NCI-H345 treated with DMSO at 0.1 percent for 48 hours (cell line): ENCODE data around the gene CNFN.

Experiments
- DNase-seq: peaks from one replicate; lab custom pipeline; 2025; ENCODE audit not compliant: unreplicated experiment; lab: John Stamatoyannopoulos, UW

Gene CNFN, protein sequence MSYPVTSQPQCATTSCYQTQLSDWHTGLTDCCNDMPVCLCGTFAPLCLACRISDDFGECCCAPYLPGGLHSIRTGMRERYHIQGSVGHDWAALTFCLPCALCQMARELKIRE

DNA sequence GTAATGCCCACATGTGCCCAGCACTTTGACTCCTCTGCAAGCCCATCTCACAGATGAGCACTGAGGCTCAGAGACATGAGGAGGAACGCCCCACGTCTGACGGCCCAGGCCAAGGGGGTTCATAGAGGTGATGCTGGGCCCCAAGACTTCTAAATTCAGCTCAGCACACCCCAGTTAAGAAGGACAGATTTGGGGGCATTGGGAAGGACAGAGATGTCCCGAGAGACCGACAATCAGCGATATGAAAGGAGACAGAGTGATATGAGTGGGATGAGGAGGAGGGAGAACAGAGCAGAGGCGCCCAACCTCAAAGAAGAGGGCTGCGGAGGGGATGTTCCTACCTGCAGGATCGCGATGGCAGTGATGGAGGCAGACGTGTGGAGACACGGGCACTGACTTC lies at the start of gene CNFN:
CNFN (minus strand) TSS at position 399 of the 400 bp plus-strand sequence. CDS start 1,260 bp downstream, outside the sequence.
- no peak for DNase-seq

DNA sequence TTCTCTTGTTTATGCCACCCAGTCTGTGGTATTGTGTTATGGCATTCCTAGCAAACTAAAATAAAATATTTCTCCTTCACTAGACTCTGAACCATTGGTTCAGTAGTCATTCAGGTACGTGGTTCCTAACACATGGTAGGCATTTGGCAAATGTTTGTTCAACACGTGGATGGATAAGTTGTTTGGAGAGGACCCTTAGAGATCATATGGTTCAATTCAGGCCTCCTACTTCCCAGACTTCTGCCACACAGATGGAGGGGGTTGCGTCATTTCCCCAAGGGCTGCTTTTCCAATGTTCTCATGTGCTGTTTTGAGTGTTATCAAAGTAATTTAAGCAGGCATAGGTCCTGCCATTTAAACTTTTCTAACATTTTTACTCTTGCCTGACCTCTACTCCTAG lies 45.9 kb upstream of the CNFN start:
- DNase-seq: no peak

DNA sequence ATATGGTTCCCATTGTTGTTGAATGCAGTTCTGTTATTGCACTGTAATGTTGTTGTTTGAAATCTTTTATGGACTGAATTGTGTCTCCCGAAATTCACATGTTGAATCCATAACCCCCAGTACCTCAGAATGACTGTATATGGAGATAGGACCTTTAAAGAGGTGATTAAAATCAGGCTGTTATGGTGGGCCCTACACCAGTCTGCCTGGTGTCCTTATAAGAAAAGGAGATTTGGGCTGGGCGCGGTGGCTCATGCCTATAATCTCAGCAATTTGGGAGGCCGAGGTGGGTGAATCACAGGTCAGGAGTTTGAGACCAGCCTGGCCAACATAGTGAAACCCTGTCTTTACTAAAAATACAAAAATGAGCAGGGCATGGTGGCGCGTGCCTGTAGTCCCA lies 45.2 kb upstream of the CNFN start:
- DNase-seq: no peak

DNA sequence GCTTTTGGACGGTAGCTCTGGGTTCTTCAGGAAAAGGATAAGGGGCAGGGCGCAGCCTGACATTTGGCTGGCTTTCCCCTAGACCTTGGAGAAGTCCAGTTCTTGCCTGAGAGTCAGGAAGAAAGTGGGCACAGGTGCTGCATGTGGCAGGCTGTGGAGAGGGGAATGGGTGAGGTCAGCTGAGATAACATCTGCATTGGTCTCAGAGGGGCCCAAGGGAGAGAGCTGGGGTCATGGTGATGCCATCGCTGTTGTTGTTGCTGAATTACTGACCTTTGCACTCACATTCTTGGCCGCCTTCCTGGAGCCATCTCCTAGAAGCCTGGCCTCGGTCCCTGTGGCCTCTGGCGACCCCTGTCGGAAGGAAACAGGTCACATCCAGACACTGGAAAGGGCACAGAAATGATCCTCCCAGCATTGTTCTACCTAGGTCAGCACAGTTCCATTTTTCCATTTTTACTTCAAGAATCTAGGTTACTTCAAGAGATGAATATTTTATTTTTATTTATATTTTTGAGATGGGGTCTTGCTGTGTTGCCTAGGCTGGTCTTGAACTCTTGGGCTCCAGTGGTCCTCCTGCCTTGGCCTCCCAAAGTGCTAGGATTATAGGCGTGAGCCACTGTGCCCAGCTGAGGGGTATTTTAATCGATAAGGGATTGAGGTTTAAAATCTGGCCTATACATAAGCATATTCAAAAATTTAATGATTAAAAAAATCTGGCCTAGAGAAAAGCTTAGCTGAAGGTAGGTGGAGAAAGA lies 43.6 kb upstream of the CNFN start:
- DNase-seq: no peak

DNA sequence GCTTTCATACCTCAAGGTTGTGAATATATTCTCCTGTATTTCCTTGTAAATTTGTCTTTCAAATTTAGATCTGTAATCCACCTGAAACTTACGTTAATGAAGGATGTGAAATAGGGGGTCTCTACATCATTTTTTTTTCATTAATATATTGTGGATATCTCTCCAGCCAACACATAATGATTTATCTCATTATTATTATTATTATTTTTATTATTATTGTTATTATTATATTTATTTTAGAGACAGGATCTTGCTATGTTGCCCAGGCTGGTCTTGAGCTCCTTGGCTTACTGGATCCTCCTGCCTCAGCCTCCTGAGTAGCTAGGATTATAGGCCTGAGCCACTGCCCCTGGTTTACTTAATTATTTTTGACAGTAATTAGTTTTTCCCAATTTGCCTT lies 41.4 kb upstream of the CNFN start:
- no peak for DNase-seq

DNA sequence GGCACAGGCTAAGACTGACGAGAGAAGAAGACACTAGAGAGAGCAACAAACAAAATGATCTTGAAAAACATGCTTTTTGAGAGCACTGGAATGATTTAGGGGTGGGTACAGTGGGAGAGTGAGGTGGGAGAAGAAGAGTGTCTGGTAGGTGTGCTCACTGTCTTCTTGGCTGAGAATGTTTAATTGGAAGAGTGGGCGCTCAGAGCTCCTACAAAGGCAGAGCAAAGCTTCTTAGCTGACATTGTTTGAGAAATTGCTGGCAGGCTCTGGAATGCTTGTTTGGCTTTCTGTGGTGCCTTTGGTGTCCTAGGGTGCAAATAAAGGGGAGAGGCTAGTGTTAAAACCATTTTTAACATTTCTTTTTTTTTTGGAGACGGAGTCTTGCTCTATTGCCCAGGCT lies 38.6 kb upstream of the CNFN start:
- DNase-seq: no peak

DNA sequence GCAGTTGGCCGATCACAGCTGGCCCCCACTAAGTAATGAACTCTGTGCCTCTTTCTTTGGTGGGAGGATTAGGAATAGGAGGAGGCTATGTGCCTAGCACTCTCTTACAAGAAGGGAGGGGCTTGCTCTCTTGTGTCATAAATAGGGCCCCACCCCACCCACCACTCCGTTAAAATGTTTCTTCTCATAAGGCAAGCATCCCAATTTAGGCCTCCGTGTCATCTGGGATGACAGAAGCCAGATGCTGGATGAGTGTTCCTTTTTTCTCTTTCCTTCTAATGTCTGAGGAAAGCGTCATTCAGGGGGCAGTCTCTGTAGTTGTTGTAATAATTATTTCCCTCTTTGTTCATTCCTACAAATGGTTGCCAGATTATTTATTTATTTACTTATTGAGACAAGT lies 37.2 kb upstream of the CNFN start, which contains the start of gene LIPE:
LIPE (minus strand) TSS at position 76 of the 400 bp plus-strand sequence. CDS start 239 bp downstream, outside the sequence.
- DNase-seq: no peak

DNA sequence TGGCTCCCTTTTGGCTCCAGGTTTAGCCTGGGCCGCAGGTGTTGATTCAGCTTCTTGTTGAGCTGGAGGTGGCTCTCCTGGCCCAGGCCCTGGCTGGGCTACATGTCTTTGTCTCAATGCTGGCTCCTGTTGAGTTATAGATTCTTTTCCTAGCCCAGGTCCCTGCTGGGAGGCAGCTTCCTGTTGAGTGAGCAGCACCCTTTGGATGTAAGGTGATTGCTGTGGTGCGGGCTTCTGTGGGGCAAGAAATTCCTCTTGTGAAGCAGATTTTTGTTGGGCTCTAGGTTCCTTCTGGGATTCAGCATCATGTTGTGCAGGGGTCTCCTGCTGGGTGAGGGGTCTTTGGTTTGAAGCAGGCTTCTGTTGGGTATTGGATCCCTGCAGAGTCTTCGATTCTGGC lies 36.5 kb upstream of the CNFN start:
- DNase-seq: peak; percentile 79

DNA sequence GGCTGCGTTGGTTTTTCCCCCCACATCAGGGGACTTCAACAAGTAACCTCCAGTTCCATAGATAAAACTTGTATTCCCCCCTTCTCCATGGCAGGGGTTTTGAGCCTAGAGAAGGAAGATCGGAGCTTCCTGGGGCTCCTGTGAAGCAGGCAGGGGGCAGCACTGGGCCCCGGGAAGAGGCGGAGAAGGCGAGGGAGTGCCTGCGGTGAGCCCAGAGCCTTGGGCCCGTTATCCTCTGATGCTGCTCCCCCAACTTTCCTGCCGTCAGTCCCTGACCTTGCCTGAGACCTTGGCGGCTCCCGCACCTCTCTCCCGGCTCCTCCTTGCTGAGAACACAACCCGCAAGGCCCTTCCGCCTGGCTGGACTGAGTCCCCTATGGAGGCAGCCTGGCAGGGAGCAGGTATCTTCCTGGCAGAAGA lies 34.6 kb upstream of the CNFN start:
- DNase-seq: no peak

DNA sequence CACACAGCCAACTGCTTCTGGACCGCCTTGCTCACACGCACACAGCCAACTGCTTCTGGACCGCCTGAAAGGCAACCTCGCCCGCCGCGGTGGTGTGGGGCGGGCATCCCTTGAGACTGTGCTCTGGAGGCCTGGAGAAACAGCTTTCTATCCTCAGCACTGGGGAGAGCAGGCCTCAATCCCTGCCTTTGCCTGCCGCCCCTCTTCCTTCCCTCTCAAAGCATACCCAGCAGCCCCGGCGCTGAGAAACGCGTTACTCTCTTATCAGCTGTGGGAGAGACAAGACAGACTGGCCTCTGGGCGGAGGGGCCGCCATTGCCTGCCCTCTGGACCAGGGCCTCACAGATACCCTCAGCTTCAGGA lies 34.2 kb upstream of the CNFN start:
- DNase-seq: no peak

DNA sequence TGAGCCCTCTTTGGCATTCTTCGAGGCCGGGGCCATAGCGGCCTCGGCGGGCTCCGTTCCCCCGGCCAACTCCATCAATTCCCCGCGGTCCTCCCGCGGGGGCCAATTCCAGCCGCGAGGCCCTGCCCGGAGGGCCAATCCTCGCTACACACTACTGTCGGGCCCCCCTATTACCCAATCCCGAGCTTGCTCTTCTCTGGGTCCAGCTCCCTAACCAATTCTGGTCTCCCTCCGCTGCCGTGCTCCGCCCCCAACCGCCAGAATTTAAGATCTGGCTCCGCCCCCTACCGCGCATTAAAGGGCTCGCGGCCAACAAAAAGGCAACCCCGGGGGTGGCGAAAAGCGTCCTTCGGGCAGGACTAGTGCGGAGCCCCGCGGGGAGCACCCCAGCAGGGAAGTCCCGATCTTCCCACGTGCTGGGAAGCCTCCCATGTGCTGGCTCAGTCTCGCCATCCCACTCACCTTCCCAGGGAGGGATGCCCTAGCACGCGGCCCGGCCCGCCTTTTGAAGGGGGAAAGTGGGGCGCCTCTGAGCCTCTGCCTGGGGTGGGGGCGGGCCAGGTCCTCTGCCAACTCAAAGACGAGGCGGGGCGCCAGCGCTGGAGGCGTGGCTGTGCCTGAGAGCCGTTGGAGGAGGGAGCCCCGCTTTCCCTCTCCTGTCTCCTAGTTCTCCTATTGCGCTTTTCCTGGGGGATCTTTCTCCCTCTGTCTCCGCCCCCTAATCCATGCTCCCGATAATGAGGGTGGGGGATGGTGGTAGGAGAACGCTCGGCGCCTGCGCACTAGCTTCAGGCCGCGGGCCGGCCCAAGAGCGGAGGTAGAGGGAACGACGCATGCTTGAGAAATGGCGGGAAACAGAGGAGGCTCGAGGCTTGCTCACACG lies 33.6 kb upstream of the CNFN start:
- peak; percentile 52 for DNase-seq

DNA sequence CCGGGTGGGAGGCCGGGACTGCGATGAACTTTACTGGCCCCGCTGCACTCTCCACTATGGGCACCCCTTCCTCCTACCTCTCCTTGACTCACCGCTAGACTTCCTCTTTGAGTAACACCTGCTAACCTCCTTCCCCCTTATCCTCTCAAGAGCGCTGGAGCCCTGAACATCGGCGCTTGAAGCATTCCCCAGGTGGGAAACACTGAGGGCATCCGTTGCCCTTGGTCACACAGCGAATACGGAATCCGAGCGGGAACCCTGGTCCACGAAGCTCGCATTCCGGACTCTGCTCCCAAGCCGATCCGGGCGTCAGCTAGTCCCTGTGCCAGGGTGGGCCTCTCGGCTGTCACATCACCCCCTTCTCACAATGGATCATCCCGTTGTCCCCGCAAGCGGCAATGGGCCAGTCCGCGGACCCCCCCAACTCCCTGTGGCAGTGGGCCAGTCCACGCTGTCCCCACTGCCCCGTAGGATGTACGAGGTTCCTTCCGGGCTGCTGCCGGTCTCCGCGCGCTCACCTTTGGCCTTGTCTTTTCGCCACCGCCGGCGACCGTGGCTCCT lies 32.9 kb upstream of the CNFN start:
- no peak for DNase-seq

DNA sequence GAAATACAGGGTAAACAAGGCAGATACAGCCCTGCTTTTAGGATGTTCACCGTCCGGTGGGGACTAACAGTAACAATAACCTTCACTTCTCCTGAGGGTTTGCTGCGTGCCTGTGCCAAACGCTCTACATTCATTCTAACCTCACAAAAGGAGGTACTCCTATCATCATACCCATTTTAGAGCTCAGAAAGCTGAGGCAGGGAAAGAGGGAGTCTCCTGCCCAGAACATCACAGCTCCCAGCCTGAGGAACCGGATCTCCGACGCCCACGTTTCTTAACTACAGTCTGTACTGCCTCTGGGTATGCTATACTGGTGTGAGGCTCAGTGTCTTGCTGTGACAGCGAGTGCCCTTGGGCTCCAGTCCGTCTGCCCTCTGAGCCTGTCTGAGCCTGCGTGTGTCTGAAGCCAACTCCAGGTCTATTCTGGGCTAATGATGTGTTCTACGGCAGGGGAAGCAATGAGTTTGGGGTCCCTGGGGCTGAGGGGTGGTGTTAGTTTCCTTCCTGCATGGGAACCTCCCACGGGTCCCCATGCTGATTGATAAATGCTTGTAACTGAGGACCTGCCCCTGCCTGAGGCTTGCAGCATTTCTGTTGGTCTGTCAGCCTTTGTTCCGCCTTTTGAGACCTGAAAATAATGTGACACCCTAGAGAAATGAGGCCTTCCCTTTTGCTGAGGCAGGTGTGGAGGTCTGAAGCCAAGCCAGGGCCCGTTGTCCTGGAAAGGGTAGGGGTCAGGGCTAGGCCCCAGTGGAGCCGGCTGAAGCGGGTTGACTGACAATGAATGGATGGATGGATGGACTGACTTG lies 32.2 kb upstream of the CNFN start:
- DNase-seq: no peak

DNA sequence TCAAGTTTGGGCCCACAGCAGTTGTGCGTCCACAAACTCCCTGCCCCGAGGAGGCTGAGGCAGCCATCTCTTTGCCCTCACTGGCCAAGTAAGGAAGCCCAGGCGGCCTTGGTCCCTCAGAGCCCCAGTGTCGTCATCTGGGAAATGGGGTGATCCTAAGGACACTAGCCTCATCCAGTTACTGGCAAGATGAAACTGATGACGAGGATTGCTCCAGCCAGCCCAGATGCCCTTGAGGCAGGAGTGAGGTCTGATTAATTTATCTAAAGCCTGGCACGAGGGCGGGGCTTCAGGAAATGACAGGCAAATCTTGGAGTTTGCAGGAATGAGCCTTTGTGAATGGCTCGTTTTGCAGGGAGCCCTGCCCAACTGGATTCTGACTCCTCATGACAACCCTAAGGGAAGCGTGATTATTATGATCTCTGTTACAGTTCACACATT lies 31.5 kb upstream of the CNFN start:
- DNase-seq: no peak

DNA sequence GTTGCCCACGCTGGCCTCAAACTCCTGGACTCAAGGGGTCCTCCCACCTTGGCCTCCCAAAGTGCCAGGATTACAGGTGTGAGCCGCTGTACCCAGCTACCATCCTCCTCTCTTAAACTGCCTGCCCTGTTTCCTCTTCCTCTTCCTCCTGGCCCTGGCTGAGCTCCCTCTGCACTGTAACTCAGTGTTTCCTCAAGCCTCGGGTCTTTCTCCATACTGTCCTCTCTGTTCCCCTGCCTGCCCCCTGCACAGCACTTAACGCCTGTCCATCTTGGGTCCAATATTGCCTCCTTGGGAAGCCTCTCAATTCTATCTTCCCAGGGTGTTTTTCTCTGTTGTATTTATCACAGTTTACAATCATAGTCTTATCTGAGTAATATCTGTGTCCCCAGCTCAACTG lies 31.0 kb upstream of the CNFN start:
- no peak for DNase-seq

DNA sequence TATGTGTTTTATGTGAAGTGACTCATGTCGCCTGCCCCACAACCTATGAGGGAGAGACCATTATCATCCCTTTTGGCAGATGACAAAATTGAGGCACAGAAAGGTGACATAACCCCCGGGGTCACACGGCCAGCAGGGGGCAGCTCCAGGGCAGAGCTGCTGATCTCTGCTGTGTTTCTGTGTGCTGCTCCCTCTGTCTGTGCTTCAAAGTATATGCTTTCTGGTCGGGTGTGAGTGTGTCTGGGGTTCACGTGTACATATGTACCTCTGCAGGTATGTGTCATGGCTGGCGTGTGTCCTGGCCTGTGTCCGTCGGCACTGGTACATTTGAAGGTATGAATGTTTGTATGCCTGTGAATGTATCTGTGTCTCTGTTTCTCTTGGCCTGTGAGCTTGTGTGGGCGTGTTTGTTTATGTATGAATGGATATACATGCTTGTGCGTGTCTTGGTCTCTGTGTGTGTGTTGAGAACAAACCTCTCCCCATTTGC lies 30.0 kb upstream of the CNFN start:
- no peak for DNase-seq

DNA sequence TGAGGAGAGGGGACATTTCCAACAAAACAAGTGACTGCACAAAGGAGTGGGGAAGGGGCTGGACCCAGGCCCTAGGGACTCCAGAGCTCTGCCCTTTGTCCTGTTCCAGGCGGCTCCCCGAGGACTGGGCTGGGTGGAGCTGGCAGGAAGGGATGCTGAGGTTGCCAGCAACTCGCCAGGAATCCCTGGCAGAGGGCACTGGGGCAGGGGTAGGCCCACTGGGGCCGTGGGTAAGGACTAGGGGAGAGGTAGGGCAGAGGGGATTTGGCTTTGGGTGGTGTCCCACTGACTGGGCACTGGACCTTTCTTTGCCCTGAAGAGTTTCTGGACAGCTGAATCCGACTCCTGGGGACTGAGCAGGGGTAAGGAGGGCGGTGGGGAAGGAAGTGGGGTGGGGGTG lies 29.2 kb upstream of the CNFN start:
- DNase-seq: no peak

DNA sequence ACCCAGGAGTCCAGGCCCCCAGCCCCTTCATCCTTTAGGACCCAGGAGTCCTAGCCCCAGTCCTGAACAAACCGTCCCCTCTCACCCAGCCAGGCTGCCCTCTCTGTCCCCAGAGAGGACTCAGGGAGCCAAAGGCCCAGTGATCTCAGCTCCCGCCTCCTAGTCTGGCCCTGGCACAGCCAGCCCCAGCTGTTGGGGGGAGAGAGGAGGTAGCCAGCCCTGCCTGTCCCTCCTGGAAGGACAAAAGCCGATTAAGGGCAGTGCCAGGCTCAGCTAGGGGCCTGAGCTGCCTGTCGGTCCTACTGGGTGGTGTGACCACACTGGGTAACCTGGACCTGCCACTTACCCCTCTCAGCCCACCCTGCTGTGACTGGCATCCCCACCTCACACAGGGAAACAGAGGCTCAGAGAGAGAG lies 22.6 kb upstream of the CNFN start:
- no peak for DNase-seq

DNA sequence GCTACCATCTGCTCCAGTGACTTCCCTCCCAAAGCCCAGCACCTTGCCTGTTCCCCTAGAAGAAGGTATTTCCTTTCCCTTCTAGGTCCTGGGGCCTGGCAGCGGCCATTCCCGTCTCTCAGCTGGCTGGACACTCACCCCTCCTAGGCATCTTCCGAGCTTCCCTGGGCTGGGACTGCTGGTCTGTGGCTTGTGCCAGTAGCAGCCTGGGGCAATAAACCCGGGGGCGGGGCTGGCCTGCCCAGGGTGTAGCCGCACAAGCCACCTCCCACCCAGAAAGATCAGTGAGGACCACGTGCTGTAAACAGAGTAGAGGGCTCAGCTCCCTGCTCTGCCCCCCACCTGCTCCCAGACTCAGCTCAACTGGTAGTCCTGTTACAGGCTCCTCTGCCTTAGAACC lies 22.1 kb upstream of the CNFN start:
- no peak for DNase-seq

DNA sequence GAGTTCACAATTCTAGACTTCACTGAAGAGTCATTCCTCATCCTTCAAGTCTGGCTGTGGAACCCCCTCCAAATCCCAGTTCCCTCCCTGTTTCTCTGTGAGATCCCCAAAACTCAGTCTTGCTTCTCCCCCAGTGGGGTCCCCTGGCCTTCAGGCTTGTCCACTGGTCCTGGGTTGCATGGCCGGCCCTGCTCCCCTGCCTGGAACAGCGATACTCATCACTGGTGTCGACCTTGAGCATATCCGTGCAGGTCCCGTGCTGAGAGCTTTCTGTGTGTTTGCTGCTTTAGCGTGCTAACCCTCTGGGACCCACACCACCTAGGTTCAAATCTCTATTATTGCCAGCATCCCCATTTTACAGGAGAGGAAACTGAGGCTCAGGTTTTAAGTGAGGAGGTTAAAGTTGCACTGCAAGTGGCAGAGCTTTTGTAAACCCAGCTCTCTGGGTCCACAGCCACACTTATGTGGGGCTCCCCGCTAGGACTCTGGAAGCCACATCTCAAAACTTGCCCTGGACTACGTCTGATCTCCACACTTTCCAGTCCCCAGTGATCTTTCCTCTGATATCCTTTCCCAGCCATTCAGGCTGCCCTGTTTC lies 21.6 kb upstream of the CNFN start:
- no peak for DNase-seq
